IgD-negative memory B cell (primary cell): ENCODE measurements around the gene P2RY2. TPM values are rescaled to one million over a fixed set of nuclear protein-coding genes. Genes with fewer than 3 reads are reported as not detected.
A peak's percentile ranks its signal among the peaks of the same experiment; 100 is the strongest.

ENCODE experiments used
- H3K27ac Mint-ChIP-seq, 3 donors: one replicate each; pipeline ENCODE4 v1.8.0; 2020 to 2022; ENCODE audit warnings: mild to moderate bottlenecking in 3 of 3, mixed read lengths in 3 of 3, moderate library complexity in 1 of 3
- H3K27me3 Mint-ChIP-seq: one replicate; pipeline ENCODE4 v1.8.0; 2021; ENCODE audit warnings: mixed read lengths
- H3K36me3 Mint-ChIP-seq: one replicate; pipeline ENCODE4 v1.8.0; 2020; ENCODE audit warnings: mild to moderate bottlenecking, mixed read lengths
- H3K4me1 Mint-ChIP-seq, 3 donors: one replicate each; pipeline ENCODE4 v1.8.0; 2020 to 2022; ENCODE audit warnings: mixed read lengths in 3 of 3, mild to moderate bottlenecking in 1 of 3
- H3K4me3 Mint-ChIP-seq, 4 donors: one replicate each; pipeline ENCODE4 v1.8.0; 2020 to 2022; ENCODE audit warnings: mild to moderate bottlenecking in 4 of 4, mixed read lengths in 4 of 4, moderate library complexity in 3 of 4
- H3K9me3 Mint-ChIP-seq, 3 donors: one replicate each; pipeline ENCODE4 v1.8.0; 2020 to 2021; ENCODE audit warnings: mixed read lengths in 3 of 3, mild to moderate bottlenecking in 1 of 3
- polyA plus RNA-seq: library from polyadenylated mRNA; unstranded; fragments of 300-500 nt; fragmentation: Illumina TruSeq; gene quantifications from one replicate; pipeline ENCODE4 v1.2.3, GENCODE V29; 2021

Gene P2RY2
- polyA plus RNA-seq, 1 donor from 2014 or later, result 0.13 TPM

GRCh38 chr11:73209892-73210291, 8.2 kb upstream of the P2RY2 start:
- H3K9me3 Mint-ChIP-seq, result no peaks in the 10 kb centered on the region
- peaks cover 6 to 11% (median 6%) of the 10 kb centered on the region in 3 donors for H3K4me1 Mint-ChIP-seq
- H3K27me3 Mint-ChIP-seq, result peaks cover 1% of the 10 kb centered on the region
- no peaks in the 10 kb centered on the region for H3K36me3 Mint-ChIP-seq
- H3K4me3 Mint-ChIP-seq, result no peak overlapping the region
- H3K27ac Mint-ChIP-seq, result no peak overlapping the region

GRCh38 chr11:73210916-73211667, 7.0 kb upstream of the P2RY2 start:
- Mint-ChIP-seq H3K9me3 (no peaks in the 10 kb centered on the region), H3K4me1 (peaks cover 6 to 9% (median 6%) of the 10 kb centered on the region in 3 donors), H3K27me3 (peaks cover 1% of the 10 kb centered on the region), H3K36me3 (no peaks in the 10 kb centered on the region), H3K4me3 (no peak overlapping the region), H3K27ac (no peak overlapping the region)

GRCh38 chr11:73213196-73214143, 4.6 kb upstream of the P2RY2 start:
- H3K27me3 Mint-ChIP-seq, result peaks cover 4% of the 10 kb centered on the region
- H3K36me3 Mint-ChIP-seq, result no peaks in the 10 kb centered on the region
- no peaks in the 10 kb centered on the region for H3K9me3 Mint-ChIP-seq
- peaks cover 6 to 14% (median 8%) of the 10 kb centered on the region in 3 donors for H3K4me1 Mint-ChIP-seq
- peak overlapping the region in 1 of 4 donors; percentile 54 for H3K4me3 Mint-ChIP-seq
- peak overlapping the region in 1 of 3 donors; percentile 48 for H3K27ac Mint-ChIP-seq

GRCh38 chr11:73215191-73216134, 2.6 kb upstream of the P2RY2 start:
- H3K4me1 Mint-ChIP-seq, result peaks cover 9 to 16% (median 10%) of the 10 kb centered on the region in 3 donors
- H3K27ac Mint-ChIP-seq, result peak overlapping the region in 1 of 3 donors; percentile 16
- H3K4me3 Mint-ChIP-seq, result no peak overlapping the region
- H3K9me3 Mint-ChIP-seq, result no peaks in the 10 kb centered on the region
- H3K36me3 Mint-ChIP-seq, result no peaks in the 10 kb centered on the region
- H3K27me3 Mint-ChIP-seq, result peaks cover 7% of the 10 kb centered on the region

GRCh38 chr11:73216465-73216864, 1.6 kb upstream of the P2RY2 start:
- no peaks in the 10 kb centered on the region for H3K9me3 Mint-ChIP-seq
- no peak overlapping the region for H3K27ac Mint-ChIP-seq
- no peak overlapping the region for H3K4me3 Mint-ChIP-seq
- H3K4me1 Mint-ChIP-seq, result peaks cover 9 to 16% (median 10%) of the 10 kb centered on the region in 3 donors
- H3K36me3 Mint-ChIP-seq, result no peaks in the 10 kb centered on the region
- H3K27me3 Mint-ChIP-seq, result peaks cover 7% of the 10 kb centered on the region

GRCh38 chr11:73217131-73217809, 811 bp upstream of the P2RY2 start:
- H3K4me3 Mint-ChIP-seq, result peak overlapping the region in 3 of 4 donors; percentile 50 to 87 (median 57)
- no peaks in the 10 kb centered on the region for H3K9me3 Mint-ChIP-seq
- H3K27ac Mint-ChIP-seq, result peak overlapping the region in 1 of 3 donors; percentile 57
- no peaks in the 10 kb centered on the region for H3K36me3 Mint-ChIP-seq
- peaks cover 7% of the 10 kb centered on the region for H3K27me3 Mint-ChIP-seq
- peaks cover 9 to 16% (median 10%) of the 10 kb centered on the region in 3 donors for H3K4me1 Mint-ChIP-seq

- Mint-ChIP-seq H3K4me1 (peaks cover 9 to 16% (median 10%) of the 10 kb centered on the region in 3 donors), H3K27me3 (peaks cover 7% of the 10 kb centered on the region), H3K36me3 (peaks cover 1% of the 10 kb centered on the region), H3K9me3 (no peaks in the 10 kb centered on the region), H3K4me3 (peak overlapping the region in 2 of 4 donors; percentile 50 to 87), H3K27ac (peak overlapping the region in 1 of 3 donors; percentile 57)
Observed at GRCh38 chr11:73217810-73218105, 323 bp upstream of the P2RY2 start.

- Mint-ChIP-seq H3K4me1 (peaks cover 9 to 16% (median 10%) of the 10 kb centered on the region in 3 donors), H3K36me3 (peaks cover 1% of the 10 kb centered on the region), H3K9me3 (no peaks in the 10 kb centered on the region), H3K27ac (peak overlapping the region in 1 of 3 donors; percentile 18), H3K27me3 (peaks cover 7% of the 10 kb centered on the region), H3K4me3 (peak overlapping the region in 3 of 4 donors; percentile 51 to 83 (median 69))
Observed at GRCh38 chr11:73218830-73219215, 742 bp downstream of the P2RY2 start.

GRCh38 chr11:73219396-73220285, 1.6 kb downstream of the P2RY2 start:
- Mint-ChIP-seq H3K9me3 (no peaks in the 10 kb centered on the region), H3K36me3 (peaks cover 1% of the 10 kb centered on the region), H3K27me3 (peaks cover 7% of the 10 kb centered on the region), H3K4me1 (peaks cover 6 to 11% (median 7%) of the 10 kb centered on the region in 3 donors), H3K27ac (no peak overlapping the region), H3K4me3 (peak overlapping the region in 3 of 4 donors; percentile 42 to 71 (median 55))

GRCh38 chr11:73221451-73221850, 3.4 kb downstream of the P2RY2 start:
- H3K36me3 Mint-ChIP-seq, result peaks cover 1% of the 10 kb centered on the region
- no peak overlapping the region for H3K27ac Mint-ChIP-seq
- H3K4me3 Mint-ChIP-seq, result no peak overlapping the region
- no peaks in the 10 kb centered on the region for H3K9me3 Mint-ChIP-seq
- H3K4me1 Mint-ChIP-seq, result peaks cover 4 to 7% (median 7%) of the 10 kb centered on the region in 3 donors
- peaks cover 7% of the 10 kb centered on the region for H3K27me3 Mint-ChIP-seq

- no peak overlapping the region for H3K4me3 Mint-ChIP-seq
- no peaks in the 10 kb centered on the region for H3K9me3 Mint-ChIP-seq
- H3K27me3 Mint-ChIP-seq, result peaks cover 7% of the 10 kb centered on the region
- H3K36me3 Mint-ChIP-seq, result peaks cover 1% of the 10 kb centered on the region
- H3K27ac Mint-ChIP-seq, result no peak overlapping the region
- H3K4me1 Mint-ChIP-seq, result peaks cover 4 to 7% (median 7%) of the 10 kb centered on the region in 3 donors
Observed at GRCh38 chr11:73221996-73222395, 3.9 kb downstream of the P2RY2 start.

GRCh38 chr11:73223998-73224730, 6.1 kb downstream of the P2RY2 start:
- H3K36me3 Mint-ChIP-seq, result peaks cover 1% of the 10 kb centered on the region
- no peaks in the 10 kb centered on the region for H3K9me3 Mint-ChIP-seq
- H3K27me3 Mint-ChIP-seq, result peaks cover under 1% of the 10 kb centered on the region
- H3K4me3 Mint-ChIP-seq, result no peak overlapping the region
- H3K4me1 Mint-ChIP-seq, result peaks cover under 1 to 4% (median 3%) of the 10 kb centered on the region in 3 donors
- H3K27ac Mint-ChIP-seq, result no peak overlapping the region
